MM.1S (cell line): ENCODE measurements around the gene R3HDM2.

Experiments
- DNase-seq: peaks from one replicate; pipeline ENCODE4 v3.0.0-alpha.2; 2015
- H2AFZ ChIP-seq: fragments of 300-600 bp; sonication (generic); 2 replicates; pipeline ENCODE4 v1.6.0; 2016; ENCODE audit warnings: antibody characterized with exemption, low read length
- H3F3A ChIP-seq: fragments of 300-600 bp; sonication (generic); 2 replicates; pipeline ENCODE4 v1.6.1; 2016; ENCODE audit warnings: mild to moderate bottlenecking, antibody characterized with exemption, low read length, moderate library complexity, mixed read lengths; ENCODE audit not compliant: insufficient read depth
- H3K27ac ChIP-seq: fragments of 300-600 bp; sonication (generic); 2 replicates; pipeline ENCODE4 v1.5.1; 2016; ENCODE audit warnings: mild to moderate bottlenecking, low read length
- H3K27me3 ChIP-seq: fragments of 300-600 bp; sonication (generic); replicated peaks from 2 replicates; pipeline ENCODE4 v1.6.0; 2016; ENCODE audit warnings: low read length; ENCODE audit not compliant: insufficient read depth
- H3K36me3 ChIP-seq: fragments of 300-600 bp; sonication (generic); replicated peaks from 2 replicates; pipeline ENCODE4 v1.6.1; 2016; ENCODE audit warnings: mild to moderate bottlenecking, low read length, mixed read lengths; ENCODE audit not compliant: insufficient read depth
- H3K4me1 ChIP-seq: fragments of 300-600 bp; sonication (generic); 2 replicates; pipeline ENCODE4 v1.6.1; 2016; ENCODE audit warnings: low read length, mixed read lengths
- H3K4me2 ChIP-seq: fragments of 300-600 bp; sonication (generic); 2 replicates; pipeline ENCODE4 v1.6.0; 2016; ENCODE audit warnings: low read depth, low read length
- H3K4me3 ChIP-seq: fragments of 300-600 bp; sonication (generic); 2 replicates; pipeline ENCODE4 v1.5.1; 2016; ENCODE audit warnings: low read length, mixed read lengths
- H3K79me2 ChIP-seq: fragments of 300-600 bp; sonication (generic); 2 replicates; pipeline ENCODE4 v1.6.1; 2016; ENCODE audit warnings: mixed run types, low read length, mixed read lengths
- H3K9ac ChIP-seq: fragments of 300-600 bp; sonication (generic); 2 replicates; pipeline ENCODE4 v1.6.1; 2016; ENCODE audit warnings: low read length, mixed read lengths
- H3K9me2 ChIP-seq: fragments of 300-600 bp; sonication (generic); replicated peaks from 2 replicates; pipeline ENCODE4 v1.6.1; 2016; ENCODE audit warnings: mild to moderate bottlenecking, low read length, mixed read lengths; ENCODE audit not compliant: insufficient read depth
- H3K9me3 ChIP-seq: fragments of 300-600 bp; sonication (generic); replicated peaks from 2 replicates; pipeline ENCODE4 v1.6.1; 2016; ENCODE audit warnings: mild to moderate bottlenecking, low read length, mixed read lengths; ENCODE audit not compliant: insufficient read depth
- H4K20me1 ChIP-seq: fragments of 300-600 bp; sonication (generic); 2 replicates; pipeline ENCODE4 v1.6.1; 2016; ENCODE audit warnings: mild to moderate bottlenecking, low read length, moderate library complexity, mixed read lengths; ENCODE audit not compliant: insufficient read depth
- CTCF ChIP-seq: fragments of 300-600 bp; sonication (generic); IDR thresholded peaks from 2 replicates; pipeline ENCODE4 v1.5.1; 2016; ENCODE audit warnings: antibody characterized with exemption, low read length, mixed read lengths
- EZH2 ChIP-seq: fragments of 300-600 bp; sonication (generic); optimal IDR thresholded peaks from 2 replicates; pipeline ENCODE3; 2017; ENCODE audit warnings: low read depth, mild to moderate bottlenecking, antibody characterized with exemption, low read length, mixed read lengths
- EZH2phosphoT487 ChIP-seq: fragments of 300-600 bp; sonication (generic); IDR thresholded peaks from 2 replicates; pipeline ENCODE4 v1.6.1; 2018; ENCODE audit warnings: antibody characterized with exemption, low read length

Gene R3HDM2

GRCh38 chr12:57472391-57472790, 41.5 kb upstream of the R3HDM2 start:
- no peak overlapping the region for H3K4me3 ChIP-seq
- H3F3A ChIP-seq, result no peaks in the 10 kb centered on the region
- DNase-seq, result no peak
- no peak overlapping the region for H2AFZ ChIP-seq
- H3K27me3 ChIP-seq, result peaks cover 11% of the 10 kb centered on the region; the same call in 1 of the 2 replicates
- no peak for TF ChIP-seq EZH2
- no peak for TF ChIP-seq EZH2phosphoT487
- TF ChIP-seq CTCF, result no peak
- no peaks in the 10 kb centered on the region for H3K36me3 ChIP-seq
- H3K9me3 ChIP-seq, result no peaks in the 10 kb centered on the region
- no peaks in the 10 kb centered on the region for H3K79me2 ChIP-seq
- H3K9ac ChIP-seq, result no peak overlapping the region
- H4K20me1 ChIP-seq, result no peaks in the 10 kb centered on the region
- no peak overlapping the region for H3K27ac ChIP-seq
- H3K4me2 ChIP-seq, result no peak overlapping the region
- H3K9me2 ChIP-seq, result no peaks in the 10 kb centered on the region
- H3K4me1 ChIP-seq, result peaks cover 1% of the 10 kb centered on the region; the same call in 1 of the 2 replicates

GRCh38 chr12:57471661-57472060, 40.8 kb upstream of the R3HDM2 start:
- no peak overlapping the region for H3K4me2 ChIP-seq
- H4K20me1 ChIP-seq, result no peaks in the 10 kb centered on the region
- no peaks in the 10 kb centered on the region for H3K9me2 ChIP-seq

GRCh38 chr12:57470970-57471656, 40.3 kb upstream of the R3HDM2 start:
- Histone ChIP-seq H3K36me3 (no peaks in the 10 kb centered on the region), H3K9me3 (no peaks in the 10 kb centered on the region), H3K9me2 (no peaks in the 10 kb centered on the region), H2AFZ (no peak overlapping the region), H3F3A (no peaks in the 10 kb centered on the region), H3K27me3 (peaks cover 23% of the 10 kb centered on the region), H3K27ac (no peak overlapping the region), H3K4me3 (no peak overlapping the region), H3K4me2 (no peak overlapping the region), H4K20me1 (no peaks in the 10 kb centered on the region), H3K79me2 (no peaks in the 10 kb centered on the region), H3K9ac (no peak overlapping the region), H3K4me1 (no peaks in the 10 kb centered on the region)
- DNase-seq, result no peak
- TF ChIP-seq EZH2 (no peak), EZH2phosphoT487 (no peak), CTCF (no peak)

More at GRCh38 chr12:57471661-57472060, 40.8 kb upstream of the R3HDM2 start:
- Histone ChIP-seq H3K36me3 (no peaks in the 10 kb centered on the region), H3K79me2 (no peaks in the 10 kb centered on the region), H3K27ac (no peak overlapping the region), H3K4me1 (no peaks in the 10 kb centered on the region), H3K9ac (no peak overlapping the region), H3K9me3 (no peaks in the 10 kb centered on the region), H2AFZ (no peak overlapping the region), H3F3A (no peaks in the 10 kb centered on the region), H3K27me3 (peaks cover 18% of the 10 kb centered on the region), H3K4me3 (no peak overlapping the region)
- TF ChIP-seq EZH2 (no peak), CTCF (no peak)
- DNase-seq, result no peak
